Prostate gland (tissue), 2 donors: ENCODE measurements around the gene CELF2.

Experiments used
- POLR2A ChIP-seq: fragments of 450-650 bp; IDR thresholded peaks from one replicate; pipeline ENCODE4 v1.6.1; 2016; ENCODE audit warnings: antibody characterized with exemption, mild to moderate bottlenecking
- TF ChIP-seq, protein P1 (sequence below), 4 experiments: fragments of 200-600 bp in 2 of 4; fragments of 450-650 bp in 2 of 4; sonication (generic) in 2 of 4; IDR thresholded peaks; 1 replicate in 3 of 4; 2 replicates in 1 of 4; pipeline ENCODE4 v1.5.1; 2016 to 2019; ENCODE audit warnings: antibody characterized with exemption in 4 of 4, mild to moderate bottlenecking in 2 of 4, moderate library complexity in 2 of 4

DNA sequence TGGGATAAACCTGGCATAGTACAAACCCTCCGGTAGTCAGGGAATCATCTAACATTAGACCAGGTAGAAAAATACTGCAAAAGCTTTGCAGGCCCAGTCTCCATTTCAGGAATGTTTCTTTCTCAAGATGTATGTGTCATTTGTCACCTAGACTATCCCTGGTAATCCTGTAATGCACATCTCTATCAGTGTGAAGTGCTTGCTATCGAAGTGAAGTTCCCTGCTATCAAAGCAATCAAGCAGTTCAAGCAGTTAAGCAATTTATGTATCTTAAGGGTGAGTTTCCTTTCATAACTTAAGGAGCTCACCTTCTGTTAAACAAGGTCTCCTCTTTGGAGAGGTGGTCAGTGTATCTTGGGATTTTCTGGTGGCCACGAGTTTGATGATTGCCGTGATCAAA, 47.2 kb downstream of the CELF2 start:
- TF ChIP-seq, protein P1, sequence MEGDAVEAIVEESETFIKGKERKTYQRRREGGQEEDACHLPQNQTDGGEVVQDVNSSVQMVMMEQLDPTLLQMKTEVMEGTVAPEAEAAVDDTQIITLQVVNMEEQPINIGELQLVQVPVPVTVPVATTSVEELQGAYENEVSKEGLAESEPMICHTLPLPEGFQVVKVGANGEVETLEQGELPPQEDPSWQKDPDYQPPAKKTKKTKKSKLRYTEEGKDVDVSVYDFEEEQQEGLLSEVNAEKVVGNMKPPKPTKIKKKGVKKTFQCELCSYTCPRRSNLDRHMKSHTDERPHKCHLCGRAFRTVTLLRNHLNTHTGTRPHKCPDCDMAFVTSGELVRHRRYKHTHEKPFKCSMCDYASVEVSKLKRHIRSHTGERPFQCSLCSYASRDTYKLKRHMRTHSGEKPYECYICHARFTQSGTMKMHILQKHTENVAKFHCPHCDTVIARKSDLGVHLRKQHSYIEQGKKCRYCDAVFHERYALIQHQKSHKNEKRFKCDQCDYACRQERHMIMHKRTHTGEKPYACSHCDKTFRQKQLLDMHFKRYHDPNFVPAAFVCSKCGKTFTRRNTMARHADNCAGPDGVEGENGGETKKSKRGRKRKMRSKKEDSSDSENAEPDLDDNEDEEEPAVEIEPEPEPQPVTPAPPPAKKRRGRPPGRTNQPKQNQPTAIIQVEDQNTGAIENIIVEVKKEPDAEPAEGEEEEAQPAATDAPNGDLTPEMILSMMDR (IDR thresholded peaks at IDR 0.05) = no peak
- no peak for TF ChIP-seq POLR2A
